Measurements from ENCODE around the gene CARMIL3.

CARMIL3 gene

GRCh38 chr14:24093901-24094840 is 42.4 kb downstream of the CARMIL3 start, which contains the start of gene PCK2:
PCK2 (plus strand) TSS chr14:24094311; CDS start chr14:24094406, 95 bp downstream.
- Histone ChIP-seq H3K79me2 (ENCODE audit: insufficient read depth, low read length) (peaks cover 33% of the 10 kb centered on the region), H3K4me2 (ENCODE audit: low read depth, low read length, poor library complexity, severe bottlenecking) (peak within 1 kb of the TSS; percentile 90), H2AFZ (ENCODE audit: low read length) (peak within 1 kb of the TSS; percentile 65), H3K4me3 (ENCODE audit: low read length, poor library complexity, severe bottlenecking) (peak within 1 kb of the TSS; percentile 93), H3K36me3 (ENCODE audit: insufficient read depth, low read length) (no peaks in the 10 kb centered on the region; the same call in 1 of the 2 replicates), H3K4me1 (ENCODE audit: insufficient read depth, low read length, poor library complexity, severe bottlenecking) (peaks cover 26% of the 10 kb centered on the region), H3K9ac (ENCODE audit: low read depth, low read length, poor library complexity, severe bottlenecking) (peak within 1 kb of the TSS; percentile 99), H4K20me1 (ENCODE audit: insufficient read depth, low read length, poor library complexity, severe bottlenecking) (no peaks in the 10 kb centered on the region), H3F3A (ENCODE audit: low read depth) (no peaks in the 10 kb centered on the region; the same call in 1 of the 2 replicates), H3K27me3 (ENCODE audit: insufficient read depth, low read length, poor library complexity, severe bottlenecking) (no peaks in the 10 kb centered on the region), H3K9me3 (ENCODE audit: insufficient read depth, low read depth, low read length) (no peaks in the 10 kb centered on the region), H3K9me2 (replicated peaks; ENCODE audit: low read depth, low read length) (no peaks in the 10 kb centered on the region)
- TF ChIP-seq EZH2phosphoT487 (IDR thresholded peaks at IDR 0.05; ENCODE audit: borderline replicate concordance) (no peak), CTCF (conservative IDR thresholded peaks at IDR 0.05; ENCODE audit: low read length) (no peak)

- Histone ChIP-seq H3K4me3 (ENCODE audit: low read length, poor library complexity, severe bottlenecking) (peak overlapping the region; percentile 93), H3K4me1 (ENCODE audit: insufficient read depth, low read length, poor library complexity, severe bottlenecking) (peaks cover 26% of the 10 kb centered on the region), H3K9me3 (ENCODE audit: insufficient read depth, low read depth, low read length) (no peaks in the 10 kb centered on the region), H3K9me2 (replicated peaks; ENCODE audit: low read depth, low read length) (no peaks in the 10 kb centered on the region), H4K20me1 (ENCODE audit: insufficient read depth, low read length, poor library complexity, severe bottlenecking) (no peaks in the 10 kb centered on the region), H3K36me3 (ENCODE audit: insufficient read depth, low read length) (no peaks in the 10 kb centered on the region; the same call in 1 of the 2 replicates), H3F3A (ENCODE audit: low read depth) (no peaks in the 10 kb centered on the region; the same call in 1 of the 2 replicates), H3K4me2 (ENCODE audit: low read depth, low read length, poor library complexity, severe bottlenecking) (peak overlapping the region; percentile 90), H3K79me2 (ENCODE audit: insufficient read depth, low read length) (peaks cover 33% of the 10 kb centered on the region), H2AFZ (ENCODE audit: low read length) (0 out of 2 replicates have a peak overlapping the region, but pooled peaks have one; percentile 65), H3K27me3 (ENCODE audit: insufficient read depth, low read length, poor library complexity, severe bottlenecking) (no peaks in the 10 kb centered on the region), H3K9ac (ENCODE audit: low read depth, low read length, poor library complexity, severe bottlenecking) (peak overlapping the region; percentile 99)
- TF ChIP-seq CTCF (conservative IDR thresholded peaks at IDR 0.05; ENCODE audit: low read length) = no peak
- TF ChIP-seq EZH2phosphoT487 (IDR thresholded peaks at IDR 0.05; ENCODE audit: borderline replicate concordance) = no peak
These were observed 43.0 kb downstream of the CARMIL3 start for GRCh38 chr14:24094841-24095270.

- Histone ChIP-seq H2AFZ (ENCODE audit: low read length) (no peak overlapping the region), H3K9ac (ENCODE audit: low read depth, low read length, poor library complexity, severe bottlenecking) (peak overlapping the region; percentile 99), H3K4me1 (ENCODE audit: insufficient read depth, low read length, poor library complexity, severe bottlenecking) (peaks cover 26% of the 10 kb centered on the region), H3F3A (ENCODE audit: low read depth) (no peaks in the 10 kb centered on the region; the same call in 1 of the 2 replicates), H3K4me2 (ENCODE audit: low read depth, low read length, poor library complexity, severe bottlenecking) (peak overlapping the region; percentile 90), H3K4me3 (ENCODE audit: low read length, poor library complexity, severe bottlenecking) (peak overlapping the region; percentile 93), H3K36me3 (ENCODE audit: insufficient read depth, low read length) (no peaks in the 10 kb centered on the region; the same call in 1 of the 2 replicates), H3K9me3 (ENCODE audit: insufficient read depth, low read depth, low read length) (no peaks in the 10 kb centered on the region), H3K27me3 (ENCODE audit: insufficient read depth, low read length, poor library complexity, severe bottlenecking) (no peaks in the 10 kb centered on the region), H3K9me2 (replicated peaks; ENCODE audit: low read depth, low read length) (no peaks in the 10 kb centered on the region), H3K79me2 (ENCODE audit: insufficient read depth, low read length) (peaks cover 33% of the 10 kb centered on the region), H4K20me1 (ENCODE audit: insufficient read depth, low read length, poor library complexity, severe bottlenecking) (no peaks in the 10 kb centered on the region)
- TF ChIP-seq CTCF (conservative IDR thresholded peaks at IDR 0.05; ENCODE audit: low read length) (no peak), EZH2phosphoT487 (IDR thresholded peaks at IDR 0.05; ENCODE audit: borderline replicate concordance) (no peak)
These were observed 43.7 kb downstream of the CARMIL3 start for GRCh38 chr14:24095271-24096068.
